Pancreas (tissue), 10 donors: Measurements from ENCODE around the gene OTOA. TPM values are rescaled to one million over a fixed set of nuclear protein-coding genes. Genes with fewer than 3 reads are reported as not detected.
"Not testable (repeated sequence)": the region's sequence is repeated elsewhere in the genome, so short reads cannot be mapped to it uniquely, and the experiment has no call there.

Source experiments
- ATAC-seq, 4 donors: fragments of 200-7000 bp; cut with Tn5 transposase; one replicate each; pipeline versions ENCODE4 v1.8.0 to v1.9.1; 2020; ENCODE audit warnings: mild to moderate bottlenecking in 4 of 4, moderate library complexity in 4 of 4
- DNase-seq, 6 donors: peaks; one replicate each; pipeline ENCODE4 v3.0.0-alpha.2; 2020
- FAIRE-seq: peaks from 2 replicates; lab custom pipeline; 2012; peaks lifted over from hg19 to GRCh38; lab: Jason Lieb, UNC
- H3K27ac ChIP-seq, 4 donors: fragments of 200-600 bp; sonication (generic); 1 replicate in 3 of 4; 2 replicates in 1 of 4; pipeline versions ENCODE4 v1.5.0 to v1.8.0; 2020
- H3K27me3 ChIP-seq, 4 donors: fragments of 200-600 bp; one replicate each; pipeline ENCODE4 v1.8.0; 2021
- H3K36me3 ChIP-seq, 3 donors: fragments of 200-600 bp; sonication (generic) in 1 of 3; one replicate each; pipeline versions ENCODE4 v1.5.0 to v1.8.0; 2020 to 2021
- H3K4me1 ChIP-seq, 3 donors: fragments of 200-600 bp; one replicate each; pipeline ENCODE4 v1.8.0; 2021
- H3K4me3 ChIP-seq, 4 donors: fragments of 200-600 bp; sonication (generic) in 2 of 4; one replicate each; pipeline versions ENCODE4 v1.5.0 to v1.8.0; 2020 to 2021
- H3K9me3 ChIP-seq, 4 donors: fragments of 200-600 bp; one replicate each; pipeline ENCODE4 v1.8.0; 2021
- CTCF ChIP-seq, 4 donors: fragments of 200-600 bp; sonication (generic) in 3 of 4; IDR thresholded peaks; one replicate each; pipeline versions ENCODE4 v1.5.0 to v1.8.0; 2021; ENCODE audit warnings: antibody characterized with exemption in 4 of 4
- WGBS, 2 donors: extraction: QIAGEN DNeasy Blood & Tissue Kit; methylation state at CpG; one replicate each; pipeline ENCODE4 v1.1.7; 2013; 5-methylcytosine and 5-hydroxymethylcytosine counted together
- intact Hi-C, 3 donors: fragments of 100-400 bp; cut with DNase I; formaldehyde crosslinking; loops; one replicate each; pipeline versions ENCODE4 v1.11.1 to v1.14.2; 2022
- polyA plus RNA-seq, 2 donors: library from polyadenylated mRNA; stranded (reverse); fragments of 200-250 nt; gene quantifications; one replicate each; pipeline ENCODE4 v1.2.3, GENCODE V29; 2013
- total RNA-seq, 6 donors: library from RNA; stranded (reverse); fragmentation: NEBNext Ultra II Directional in 4 of 6; extraction: Animal tissue kit (Norgen Biotek cat#: 25700) in 4 of 6; gene quantifications; one replicate each; pipeline versions ENCODE4 v1.2.1 to v1.2.4, GENCODE V29; 2021 to 2023
- donor health status: healthy with polysubstance abuse.
- donor health status: DM: no; HTN: no; CAD: no; lungs with moderate emphysema.
- donor health status: DM: no; HTN: no; CAD: no.
- donor health status: control.
- donor health status: control.
- donor health status: Bipolar disorder and iron deficiency.
- donor health status: DM: yes; HTN: yes; CAD: no.
- donor health status: DM: no; HTN: no; CAD: no.
- donor health status: DM: no; HTN: no; CAD: no.
- donor health status: DM: yes; HTN: yes; CAD: no.

The OTOA gene
- total and polyA plus RNA-seq, 8 donors, result 0.04 to 0.50 (median 0.12) TPM; not detected in 4

DNA sequence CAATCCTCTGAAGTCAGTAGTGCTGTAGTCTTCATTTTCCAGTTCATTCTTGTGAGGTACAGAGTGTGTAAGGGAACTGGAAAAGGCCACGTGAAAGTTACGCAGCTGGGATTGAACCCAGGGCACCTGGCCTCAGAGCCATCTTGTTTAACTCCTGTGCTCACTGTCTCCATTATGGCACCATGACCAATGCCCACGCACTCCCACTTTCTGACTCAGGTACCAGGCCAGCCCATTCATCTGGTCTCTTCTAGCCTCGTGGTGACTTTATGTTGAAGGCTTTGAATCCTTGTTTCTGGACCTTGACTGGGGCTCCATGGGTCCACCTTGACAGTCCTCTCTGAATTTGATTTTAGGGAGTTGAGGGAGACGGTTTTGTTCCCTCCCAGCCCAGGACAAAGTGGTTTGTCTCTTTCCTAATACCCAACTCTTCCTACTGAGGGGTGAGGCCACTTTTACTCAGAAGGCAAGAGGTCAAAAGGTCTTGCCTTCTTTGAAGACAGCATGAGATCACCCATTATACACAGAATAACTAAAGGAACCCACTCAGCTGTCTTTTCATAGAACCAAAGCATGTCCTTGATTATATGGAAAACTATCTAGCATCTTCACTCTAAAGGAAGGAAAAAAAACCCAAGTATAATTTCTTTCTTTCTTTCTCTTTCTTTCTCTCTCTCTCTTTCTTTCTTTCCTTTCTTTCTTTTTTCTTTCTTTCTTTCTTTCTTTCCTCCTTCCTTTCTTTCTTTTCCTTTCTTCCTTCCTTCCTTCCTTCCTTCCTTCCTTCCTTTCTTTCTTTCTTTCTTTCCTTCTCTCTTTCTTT lies 50.0 kb downstream of the OTOA start:
- no peak overlapping the region for H3K4me3 ChIP-seq
- intact Hi-C loops, result no loop called here
- no peak for ATAC-seq
- WGBS, 2 donors, result 72 to 73% methylated on average over 5 of the region's 5 CpGs
- DNase-seq, result no peak
- no peaks in the 10 kb centered on the region for H3K9me3 ChIP-seq
- no peak overlapping the region for H3K27ac ChIP-seq
- no peaks in the 10 kb centered on the region for H3K36me3 ChIP-seq
- TF ChIP-seq CTCF (IDR thresholded peaks at IDR 0.05), result no peak
- H3K27me3 ChIP-seq, result no peaks in the 10 kb centered on the region
- no peak for FAIRE-seq
- H3K4me1 ChIP-seq, result no peaks in the 10 kb centered on the region

- H3K27ac ChIP-seq, FAIRE-seq, intact Hi-C loops, H3K4me1 ChIP-seq, ATAC-seq, DNase-seq, H3K4me3 ChIP-seq, H3K27me3 ChIP-seq, H3K9me3 ChIP-seq, H3K36me3 ChIP-seq: not testable (repeated sequence)
Measured at GRCh38 chr16:21714369-21714618, 50.5 kb downstream of the OTOA start.

DNA sequence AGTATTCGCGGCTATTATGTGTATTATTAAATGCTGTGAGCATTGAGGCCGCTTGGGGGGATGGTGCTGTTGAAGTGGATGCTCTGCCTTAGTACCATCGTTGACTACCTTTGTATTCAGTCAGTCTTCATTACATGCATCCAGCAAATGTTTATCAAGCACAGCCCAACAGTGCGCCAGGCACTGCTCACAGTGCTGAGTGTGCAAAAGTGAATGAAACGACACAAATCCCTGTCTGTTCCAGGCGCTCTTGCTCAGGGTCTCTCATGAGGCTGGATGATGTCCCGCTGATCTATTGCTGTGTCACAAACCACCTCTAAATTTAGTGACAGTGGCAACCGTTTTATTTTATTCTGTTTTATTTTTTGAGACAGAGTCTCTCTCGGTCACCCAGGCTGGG lies 53.8 kb downstream of the OTOA start:
- intact Hi-C loops, result no loop called here
- no peak for ATAC-seq
- Histone ChIP-seq H3K27ac (no peak overlapping the region), H3K9me3 (no peaks in the 10 kb centered on the region), H3K4me3 (no peak overlapping the region), H3K27me3 (no peaks in the 10 kb centered on the region), H3K4me1 (no peaks in the 10 kb centered on the region), H3K36me3 (no peaks in the 10 kb centered on the region)
- no peak for DNase-seq
- WGBS, 2 donors, result 62 to 72% methylated on average over 10 of the region's 10 CpGs
- no peak for TF ChIP-seq CTCF (IDR thresholded peaks at IDR 0.05)
- FAIRE-seq, result no peak

GRCh38 chr16:21719283-21719682 lies 55.5 kb downstream of the OTOA start:
- FAIRE-seq (no peak), ATAC-seq (no peak), DNase-seq (no peak)
- intact Hi-C loops, result no loop called here
- no peak for TF ChIP-seq CTCF (IDR thresholded peaks at IDR 0.05)
- 67 to 76% methylated on average over 5 to 6 of the region's 6 CpGs for WGBS, 2 donors
- Histone ChIP-seq H3K36me3 (no peaks in the 10 kb centered on the region), H3K27me3 (no peaks in the 10 kb centered on the region), H3K4me3 (no peak overlapping the region), H3K27ac (no peak overlapping the region), H3K4me1 (no peaks in the 10 kb centered on the region), H3K9me3 (no peaks in the 10 kb centered on the region)

DNA sequence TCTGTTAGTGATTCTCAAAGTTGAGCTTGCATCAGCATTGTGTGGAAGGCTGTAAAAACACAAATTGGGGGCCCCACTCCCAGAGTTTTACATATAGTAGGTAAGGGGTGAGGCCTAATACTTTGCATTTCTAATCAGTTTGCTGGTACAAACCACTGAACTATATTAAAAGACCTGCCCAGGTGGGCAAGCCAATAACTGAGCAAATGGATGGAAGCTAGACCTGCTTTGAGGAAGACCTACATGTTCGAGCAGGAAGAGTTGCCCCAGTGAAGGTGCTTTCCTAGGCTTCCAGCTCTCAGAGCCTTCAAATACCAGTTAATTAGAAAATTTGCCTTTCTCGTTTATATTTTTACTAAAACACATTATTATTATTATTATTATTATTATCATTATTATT lies 56.8 kb downstream of the OTOA start:
- no peaks in the 10 kb centered on the region for H3K27me3 ChIP-seq
- no peak for DNase-seq
- no peak for ATAC-seq
- 64 to 74% methylated on average over 2 of the region's 2 CpGs for WGBS, 2 donors
- no peak for TF ChIP-seq CTCF (IDR thresholded peaks at IDR 0.05)
- no peak for FAIRE-seq
- no peak overlapping the region for H3K4me3 ChIP-seq
- intact Hi-C loops, result no loop called here
- no peak overlapping the region for H3K27ac ChIP-seq
- H3K36me3 ChIP-seq, result no peaks in the 10 kb centered on the region
- H3K9me3 ChIP-seq, result no peaks in the 10 kb centered on the region
- H3K4me1 ChIP-seq, result no peaks in the 10 kb centered on the region
